ENCODE data around the gene ACKR1.

The ACKR1 gene, protein sequence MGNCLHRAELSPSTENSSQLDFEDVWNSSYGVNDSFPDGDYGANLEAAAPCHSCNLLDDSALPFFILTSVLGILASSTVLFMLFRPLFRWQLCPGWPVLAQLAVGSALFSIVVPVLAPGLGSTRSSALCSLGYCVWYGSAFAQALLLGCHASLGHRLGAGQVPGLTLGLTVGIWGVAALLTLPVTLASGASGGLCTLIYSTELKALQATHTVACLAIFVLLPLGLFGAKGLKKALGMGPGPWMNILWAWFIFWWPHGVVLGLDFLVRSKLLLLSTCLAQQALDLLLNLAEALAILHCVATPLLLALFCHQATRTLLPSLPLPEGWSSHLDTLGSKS

DNA sequence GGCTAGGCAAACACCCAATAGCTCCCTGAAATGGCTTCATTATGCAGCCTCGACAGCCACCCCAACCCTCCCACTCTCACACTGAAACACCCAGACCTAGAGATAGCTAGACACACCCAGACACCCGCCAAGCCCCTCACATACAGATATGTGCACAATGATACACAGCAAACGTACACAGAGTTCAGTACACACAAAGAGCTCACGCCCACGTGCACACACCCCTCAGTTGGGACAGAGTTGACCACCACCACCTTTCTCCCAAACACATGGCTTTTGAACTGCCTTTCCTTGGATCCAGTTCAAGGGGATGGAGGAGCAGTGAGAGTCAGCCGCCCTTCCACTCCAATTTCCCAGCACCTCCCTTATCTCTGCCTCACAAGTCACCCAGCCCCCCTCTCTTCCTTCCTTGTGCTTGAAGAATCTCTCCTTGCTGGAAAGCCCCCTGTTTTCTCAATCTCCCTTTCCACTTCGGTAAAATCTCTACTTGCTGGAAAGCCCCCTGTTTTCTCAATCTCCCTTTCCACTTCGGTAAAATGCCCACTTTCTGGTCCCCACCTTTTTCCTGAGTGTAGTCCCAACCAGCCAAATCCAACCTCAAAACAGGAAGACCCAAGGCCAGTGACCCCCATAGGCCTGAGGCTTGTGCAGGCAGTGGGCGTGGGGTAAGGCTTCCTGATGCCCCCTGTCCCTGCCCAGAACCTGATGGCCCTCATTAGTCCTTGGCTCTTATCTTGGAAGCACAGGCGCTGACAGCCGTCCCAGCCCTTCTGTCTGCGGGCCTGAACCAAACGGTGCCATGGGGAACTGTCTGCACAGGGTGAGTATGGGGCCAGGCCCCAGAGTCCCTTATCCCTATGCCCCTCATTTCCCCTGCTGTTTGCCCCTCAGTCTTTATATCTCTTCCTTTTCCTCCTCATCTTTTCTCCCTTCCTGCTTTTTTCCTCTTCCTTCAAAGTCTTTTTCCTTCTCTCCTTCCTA is at the start of gene ACKR1:
ACKR1 (plus strand) TSS at position 715 of the 981 bp plus-strand sequence; CDS start at position 800, 85 bp downstream.
- no peak within 1 kb of the TSS for H3K4me3 Mint-ChIP-seq
- no peaks in the 10 kb centered on the region for H3K36me3 Mint-ChIP-seq
- DNase-seq (ENCODE audit: low spot score in 2 of 2) = no peak
- no peaks in the 10 kb centered on the region for H3K9me3 Mint-ChIP-seq
- H3K4me1 Mint-ChIP-seq = no peaks in the 10 kb centered on the region
- no peak within 1 kb of the TSS for H3K27ac Mint-ChIP-seq
- ATAC-seq = peak; percentile 7

DNA sequence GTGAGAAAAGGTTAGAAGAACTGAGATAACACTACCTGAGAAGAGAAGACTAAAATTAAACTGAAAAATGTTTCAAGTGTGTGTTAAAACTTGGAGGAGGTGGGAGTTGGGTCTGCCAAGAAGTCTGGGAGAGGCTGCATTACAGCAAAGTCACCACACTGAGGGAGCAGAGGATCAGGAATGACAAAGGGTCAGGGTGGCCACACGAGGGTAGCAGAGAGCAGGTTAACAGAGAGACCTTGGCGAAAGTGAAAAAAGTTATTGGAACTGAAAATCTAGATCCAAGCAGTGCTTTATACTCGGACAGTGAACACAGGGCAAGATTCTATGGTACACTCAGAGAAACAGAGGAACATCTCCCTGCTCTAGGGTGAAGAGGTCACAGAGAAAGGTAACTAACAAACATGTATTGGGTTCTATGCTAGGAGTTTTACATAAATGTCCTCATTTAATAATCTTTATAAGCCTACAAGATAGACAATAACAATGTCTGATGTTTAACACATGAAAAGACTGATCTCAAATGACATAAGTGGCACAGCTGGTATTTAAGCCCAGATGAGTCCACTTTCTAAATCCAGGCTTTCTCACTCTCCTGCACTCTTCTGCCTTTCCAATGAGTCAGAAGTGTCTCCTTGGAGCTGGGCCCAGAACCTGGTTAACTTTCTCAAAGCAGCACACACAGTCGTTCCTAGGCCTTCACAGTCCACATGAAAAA is 43.5 kb upstream of the ACKR1 start:
- Mint-ChIP-seq H3K27ac (no peak overlapping the region), H3K36me3 (no peaks in the 10 kb centered on the region), H3K4me3 (no peak overlapping the region), H3K4me1 (peaks cover 8% of the 10 kb centered on the region), H3K9me3 (no peaks in the 10 kb centered on the region)
- ATAC-seq (peak; percentile 82), DNase-seq (ENCODE audit: low spot score in 2 of 2) (peak; percentile 35 to 73)

DNA sequence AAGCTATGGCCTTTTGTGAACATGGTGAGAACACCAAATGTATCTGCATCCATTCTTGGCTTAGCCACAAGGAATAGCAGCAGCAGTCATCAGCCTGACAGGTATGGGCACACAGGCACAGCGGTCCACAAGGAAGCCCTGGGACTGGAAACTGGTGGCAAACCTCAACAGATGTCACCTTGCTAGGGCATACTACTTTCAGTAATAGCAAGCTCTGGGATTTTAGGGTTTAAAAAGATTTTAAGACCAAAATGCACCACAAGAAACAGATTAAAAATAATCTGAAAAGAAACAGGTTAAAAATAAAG is 43.0 kb upstream of the ACKR1 start:
- no peak overlapping the region for H3K27ac Mint-ChIP-seq
- no peaks in the 10 kb centered on the region for H3K36me3 Mint-ChIP-seq
- ATAC-seq (no peak), DNase-seq (ENCODE audit: low spot score in 2 of 2) (no peak)
- peaks cover 8% of the 10 kb centered on the region for H3K4me1 Mint-ChIP-seq
- H3K9me3 Mint-ChIP-seq = no peaks in the 10 kb centered on the region
- no peak overlapping the region for H3K4me3 Mint-ChIP-seq

DNA sequence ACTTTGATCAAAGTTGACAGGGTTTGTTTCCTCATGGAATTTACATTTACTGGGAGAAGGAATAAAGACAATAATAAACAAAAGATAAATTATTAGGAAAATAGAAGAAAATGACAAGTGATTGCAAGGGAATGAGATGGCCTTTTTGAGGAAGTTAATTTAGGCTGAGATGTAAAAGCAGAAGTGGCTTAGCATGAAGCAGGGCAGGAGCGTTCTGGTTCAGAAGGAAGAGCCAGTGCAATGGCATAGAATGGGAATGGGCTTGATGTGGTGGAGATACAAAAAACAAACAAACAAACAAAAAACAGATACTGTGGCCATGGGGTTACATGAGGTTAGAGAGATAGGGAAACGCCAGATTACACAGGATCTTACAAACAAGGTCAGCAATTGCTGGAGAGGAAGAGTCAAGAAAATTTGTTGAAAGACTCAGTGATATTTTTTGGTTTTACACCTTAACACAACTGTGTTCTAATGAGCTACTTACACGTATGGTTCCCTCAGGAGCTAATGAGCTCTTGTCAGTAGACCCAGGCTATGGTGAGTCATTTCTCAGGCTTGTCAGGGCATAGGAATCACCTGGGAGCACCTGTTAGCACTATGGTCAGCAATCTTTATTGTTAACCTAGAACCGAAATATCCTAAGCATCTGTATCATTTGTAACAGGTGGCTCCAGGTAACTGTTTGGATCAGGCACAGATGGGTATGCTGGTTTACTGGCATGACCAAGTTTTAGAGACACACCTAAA is 42.0 kb upstream of the ACKR1 start:
- H3K9me3 Mint-ChIP-seq = no peaks in the 10 kb centered on the region

DNA sequence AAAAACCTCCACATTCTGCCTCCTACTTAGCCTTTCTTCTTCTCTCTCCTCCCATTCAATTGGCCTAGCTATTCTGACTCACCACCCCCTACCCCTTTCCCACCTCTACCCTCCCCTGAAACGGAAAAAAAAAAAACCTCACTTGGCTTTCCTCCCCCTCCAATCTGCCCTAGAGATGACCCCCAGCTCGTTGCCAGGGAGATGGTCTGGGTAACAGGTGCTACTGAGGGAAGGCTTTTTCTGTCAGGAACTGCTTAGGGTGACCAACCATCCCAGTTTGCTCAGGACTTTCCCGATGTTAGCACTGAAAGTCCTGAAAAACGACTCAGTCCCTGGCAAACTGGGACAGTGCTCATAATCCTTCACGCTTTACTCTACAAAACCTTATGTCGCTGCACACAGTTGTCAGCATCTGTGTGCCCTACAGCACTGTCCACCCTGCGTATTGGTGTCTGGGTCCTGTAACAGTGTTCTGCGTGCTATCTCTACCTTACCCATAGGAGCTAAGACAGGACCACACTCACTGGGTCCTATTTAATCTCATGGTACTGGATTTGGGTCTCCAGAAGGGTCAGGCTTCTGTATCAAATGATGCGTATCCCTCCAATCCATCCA is 41.0 kb upstream of the ACKR1 start:
- H3K9me3 Mint-ChIP-seq = no peaks in the 10 kb centered on the region
- no peak for ATAC-seq
- H3K27ac Mint-ChIP-seq = no peak overlapping the region
- no peak overlapping the region for H3K4me3 Mint-ChIP-seq
- no peaks in the 10 kb centered on the region for H3K36me3 Mint-ChIP-seq
- no peak for DNase-seq (ENCODE audit: low spot score in 2 of 2)
- peaks cover 8% of the 10 kb centered on the region for H3K4me1 Mint-ChIP-seq

More for the DNA sequence above, 42.0 kb upstream of the ACKR1 start:
- H3K27ac Mint-ChIP-seq = no peak overlapping the region
- ATAC-seq (no peak), DNase-seq (ENCODE audit: low spot score in 2 of 2) (no peak)
- H3K4me1 Mint-ChIP-seq = peaks cover 8% of the 10 kb centered on the region
- no peaks in the 10 kb centered on the region for H3K36me3 Mint-ChIP-seq
- no peak overlapping the region for H3K4me3 Mint-ChIP-seq

DNA sequence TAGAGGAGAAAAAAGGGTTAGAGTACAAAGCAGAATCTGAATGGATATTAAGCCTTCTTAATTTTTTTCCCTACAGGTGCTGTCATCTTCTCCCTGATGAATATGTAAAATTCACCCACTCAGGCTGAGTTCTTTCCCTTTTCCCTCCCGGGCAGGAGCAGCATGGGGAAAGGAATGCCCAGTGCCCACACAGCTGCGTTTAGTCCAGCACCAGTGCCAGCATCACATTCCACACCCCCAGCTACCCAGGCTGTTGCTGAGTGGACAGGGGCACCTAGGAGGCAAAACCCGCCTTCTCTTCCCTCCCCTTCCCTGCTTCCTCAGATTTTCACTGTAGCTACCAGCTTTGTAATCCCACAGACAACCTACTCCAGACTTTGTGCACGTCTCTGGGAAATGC is 36.6 kb upstream of the ACKR1 start:
- Mint-ChIP-seq H3K9me3 (no peaks in the 10 kb centered on the region), H3K36me3 (no peaks in the 10 kb centered on the region)

DNA sequence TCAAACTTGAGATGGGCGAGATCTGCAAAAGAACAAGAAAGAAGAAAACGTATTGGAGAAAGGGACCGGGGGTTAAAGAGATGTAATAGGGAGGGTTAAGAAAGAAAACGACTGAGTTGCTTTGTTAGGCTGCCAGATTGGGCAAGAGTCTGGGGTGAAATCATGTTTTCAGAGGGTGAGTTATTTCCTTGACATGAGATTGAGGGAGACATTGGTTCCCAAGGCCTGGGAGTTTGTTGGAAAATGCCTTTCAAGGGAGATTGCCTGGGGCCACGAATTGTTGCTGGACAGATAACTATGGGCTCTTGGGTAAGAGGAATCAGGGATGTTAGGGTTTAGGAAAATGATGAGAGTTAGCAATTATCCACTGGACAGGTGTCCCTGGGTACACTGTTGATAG is 34.0 kb upstream of the ACKR1 start:
- no peak overlapping the region for H3K4me3 Mint-ChIP-seq
- DNase-seq (ENCODE audit: low spot score in 2 of 2) (no peak), ATAC-seq (no peak)
- no peak overlapping the region for H3K27ac Mint-ChIP-seq
- H3K9me3 Mint-ChIP-seq = no peaks in the 10 kb centered on the region
- peaks cover 7% of the 10 kb centered on the region for H3K4me1 Mint-ChIP-seq
- H3K36me3 Mint-ChIP-seq = no peaks in the 10 kb centered on the region

More for the DNA sequence above, 36.6 kb upstream of the ACKR1 start:
- no peak for ATAC-seq
- Mint-ChIP-seq H3K27ac (no peak overlapping the region), H3K4me1 (peaks cover 7% of the 10 kb centered on the region), H3K4me3 (no peak overlapping the region)
- DNase-seq (ENCODE audit: low spot score in 2 of 2) = no peak

DNA sequence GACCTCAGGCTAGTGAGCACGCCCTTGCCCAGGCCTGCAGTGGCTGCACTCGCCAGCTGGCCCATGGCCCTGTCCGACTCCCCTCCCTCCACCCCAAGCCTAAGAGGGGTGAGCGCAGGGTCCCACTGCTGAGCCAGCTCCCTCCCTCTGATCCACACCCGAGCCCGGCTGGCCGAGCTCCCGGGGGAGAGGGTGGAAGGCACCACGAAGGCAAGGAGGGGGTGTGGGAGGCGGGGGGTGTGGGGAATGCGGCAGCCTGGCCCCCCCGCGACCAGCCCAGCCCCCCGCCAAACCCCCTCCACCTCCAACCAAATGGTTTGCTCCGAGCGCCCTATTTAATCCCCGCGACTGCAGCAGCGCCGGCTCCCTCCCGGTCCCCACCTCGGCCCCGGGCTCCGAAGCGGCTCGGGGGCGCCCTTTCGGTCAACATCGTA is 33.4 kb upstream of the ACKR1 start, which contains the start of gene CADM3:
CADM3 (plus strand) TSS at position 362 of the 434 bp plus-strand sequence. CDS start 151 bp downstream, outside the sequence.
- H3K4me3 Mint-ChIP-seq = no peak within 1 kb of the TSS
- peaks cover 7% of the 10 kb centered on the region for H3K4me1 Mint-ChIP-seq
- DNase-seq (ENCODE audit: low spot score in 2 of 2) (no peak), ATAC-seq (no peak)
- H3K27ac Mint-ChIP-seq = no peak within 1 kb of the TSS
- H3K9me3 Mint-ChIP-seq = no peaks in the 10 kb centered on the region
- no peaks in the 10 kb centered on the region for H3K36me3 Mint-ChIP-seq

DNA sequence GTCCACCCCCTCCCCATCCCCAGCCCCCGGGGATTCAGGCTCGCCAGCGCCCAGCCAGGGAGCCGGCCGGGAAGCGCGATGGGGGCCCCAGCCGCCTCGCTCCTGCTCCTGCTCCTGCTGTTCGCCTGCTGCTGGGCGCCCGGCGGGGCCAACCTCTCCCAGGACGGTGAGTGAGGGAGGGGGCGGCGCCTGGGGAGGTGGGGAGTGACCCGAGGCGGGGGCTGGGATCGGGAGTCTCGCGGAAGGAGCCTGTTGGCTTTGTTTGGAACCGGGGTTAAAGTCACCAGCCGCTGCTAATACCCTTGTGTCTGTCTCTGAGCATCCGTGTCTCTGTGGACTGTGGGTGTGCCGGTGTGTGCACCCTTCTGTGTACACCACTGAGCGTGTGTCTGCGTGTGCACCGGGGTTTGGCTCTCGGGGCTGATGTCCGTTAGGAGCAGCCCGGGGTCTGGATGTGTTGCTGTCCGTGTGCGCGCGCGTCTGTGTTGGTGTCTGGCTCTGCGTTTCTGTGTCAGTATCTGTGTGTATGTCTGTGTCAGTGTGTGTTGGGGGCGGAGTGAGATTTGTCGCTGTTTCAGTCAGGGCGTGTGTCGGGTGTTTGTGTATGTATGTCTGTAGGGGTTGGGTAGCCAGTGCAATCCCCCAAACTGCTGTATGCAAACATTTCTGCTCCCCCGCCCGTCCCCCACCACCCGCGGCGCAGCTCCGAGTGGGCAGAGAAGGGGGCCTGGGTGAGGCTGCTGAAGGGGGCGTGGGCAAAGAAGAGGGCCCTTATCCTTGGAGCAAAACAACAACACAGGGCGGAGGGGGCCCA is 32.8 kb upstream of the ACKR1 start:
- no peak for DNase-seq (ENCODE audit: low spot score in 2 of 2)
- H3K9me3 Mint-ChIP-seq = no peaks in the 10 kb centered on the region
- no peak overlapping the region for H3K4me3 Mint-ChIP-seq
- ATAC-seq = peak; percentile 44
- peaks cover 7% of the 10 kb centered on the region for H3K4me1 Mint-ChIP-seq
- H3K36me3 Mint-ChIP-seq = no peaks in the 10 kb centered on the region
- H3K27ac Mint-ChIP-seq = no peak overlapping the region

DNA sequence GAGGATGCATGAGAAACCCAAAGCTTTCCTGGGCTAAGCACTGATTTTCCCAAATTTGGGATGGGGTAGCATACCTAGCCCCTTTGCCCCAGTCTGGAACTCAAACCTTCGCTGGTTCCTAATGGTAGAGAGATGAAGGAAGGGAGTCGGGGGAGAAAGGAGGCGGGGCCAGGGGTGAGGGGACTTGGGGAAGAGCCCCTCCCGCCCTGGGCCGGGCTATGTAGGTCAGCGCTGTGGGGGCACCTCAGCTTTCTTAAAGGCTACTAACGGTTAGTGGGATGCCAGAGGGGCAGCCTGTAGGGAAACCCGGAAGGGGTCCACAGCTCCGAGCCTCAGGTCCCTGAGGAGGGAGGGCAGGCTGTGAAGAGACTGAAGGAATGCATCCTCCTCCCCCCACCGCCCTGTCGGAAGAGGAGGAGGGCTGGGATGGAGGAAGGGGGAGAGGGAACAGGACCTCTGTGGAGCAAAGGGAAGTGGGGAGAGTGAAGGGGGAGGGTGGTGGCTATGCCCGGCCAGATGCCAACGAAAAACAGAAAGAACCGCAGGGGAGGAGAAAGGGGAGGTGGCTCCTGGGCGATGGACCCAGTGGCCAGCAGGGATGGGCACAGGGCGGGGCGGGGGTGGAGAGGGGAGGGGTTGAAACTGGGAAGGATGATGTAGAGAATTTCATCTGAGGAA is 31.9 kb upstream of the ACKR1 start:
- Mint-ChIP-seq H3K9me3 (no peaks in the 10 kb centered on the region), H3K27ac (no peak overlapping the region), H3K4me1 (peaks cover 7% of the 10 kb centered on the region), H3K36me3 (no peaks in the 10 kb centered on the region), H3K4me3 (no peak overlapping the region)
- no peak for ATAC-seq
- DNase-seq (ENCODE audit: low spot score in 2 of 2) = no peak

DNA sequence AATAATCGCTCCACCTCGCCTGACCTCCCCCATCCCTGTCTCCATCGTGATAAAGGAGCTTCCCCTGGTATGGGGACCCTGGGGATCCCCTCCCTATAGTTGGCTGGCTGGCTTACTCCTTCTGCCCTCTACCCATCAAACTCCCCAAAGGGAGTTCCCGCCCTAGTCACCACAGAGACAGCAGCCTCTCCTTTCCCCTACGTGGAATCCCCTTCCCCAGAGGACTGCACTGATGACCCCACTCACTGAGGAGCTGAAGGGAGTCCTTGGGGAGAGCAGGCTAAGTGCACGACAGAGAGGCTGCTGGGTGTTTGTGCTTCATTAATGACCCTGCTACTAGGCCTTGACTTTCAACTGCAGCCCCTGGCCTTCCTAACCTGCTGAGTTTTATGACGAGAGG is 31.4 kb upstream of the ACKR1 start:
- no peak for ATAC-seq

DNA sequence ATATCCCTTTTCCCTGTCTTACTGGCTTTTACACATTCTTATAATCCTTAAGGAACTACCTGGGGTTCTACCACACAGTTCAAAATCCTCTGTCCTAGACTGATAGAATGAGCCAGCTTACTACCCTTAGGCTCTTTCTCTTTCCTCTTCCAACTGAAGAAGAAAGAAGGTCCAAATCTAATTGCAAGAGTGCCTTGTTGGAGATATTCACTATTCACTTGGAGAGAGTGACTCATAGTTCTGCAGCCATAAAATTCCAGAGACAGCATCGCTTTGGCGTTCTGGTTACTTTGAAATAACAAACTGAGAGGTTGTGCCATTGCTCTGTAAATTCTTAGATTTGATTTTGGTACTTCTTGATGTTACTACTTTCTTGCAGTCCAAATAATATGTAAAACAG is 29.1 kb upstream of the ACKR1 start:
- Mint-ChIP-seq H3K4me1 (peaks cover 7% of the 10 kb centered on the region), H3K4me3 (no peak overlapping the region), H3K36me3 (no peaks in the 10 kb centered on the region), H3K27ac (no peak overlapping the region), H3K9me3 (no peaks in the 10 kb centered on the region)
- ATAC-seq = no peak
- no peak for DNase-seq (ENCODE audit: low spot score in 2 of 2)

More for the DNA sequence above, 31.4 kb upstream of the ACKR1 start:
- Mint-ChIP-seq H3K36me3 (no peaks in the 10 kb centered on the region), H3K4me3 (no peak overlapping the region), H3K9me3 (no peaks in the 10 kb centered on the region), H3K4me1 (peaks cover 7% of the 10 kb centered on the region), H3K27ac (no peak overlapping the region)
- no peak for DNase-seq (ENCODE audit: low spot score in 2 of 2)

DNA sequence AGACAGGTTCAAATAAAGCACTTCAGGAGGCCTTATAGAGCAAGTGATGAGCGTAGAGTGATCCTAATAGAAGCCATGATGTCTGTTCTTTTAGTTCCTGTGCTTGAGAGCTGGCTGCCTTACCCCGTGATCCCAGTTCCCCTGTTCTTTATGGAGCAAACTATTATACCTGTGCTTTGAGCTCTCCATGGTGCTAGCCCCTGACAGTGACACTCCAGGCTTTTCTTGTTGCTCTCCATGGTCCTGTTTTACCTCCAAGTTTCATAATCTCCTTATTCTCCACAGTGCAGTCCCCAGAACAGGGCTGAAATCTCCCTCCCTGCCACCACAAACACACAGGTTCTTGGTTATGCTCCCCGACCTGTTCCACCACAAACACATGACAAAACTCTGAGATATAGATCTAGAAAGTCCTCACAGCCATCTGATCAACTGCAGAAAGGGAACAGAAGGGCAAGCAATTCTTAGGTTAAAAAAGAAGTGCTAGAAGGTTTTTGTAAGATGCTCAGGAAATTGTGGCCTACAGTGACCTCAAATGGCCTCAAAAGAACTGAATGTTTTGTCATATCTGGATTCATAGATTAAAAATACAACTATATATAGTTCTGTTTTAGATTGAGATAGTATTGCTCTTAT is 27.3 kb upstream of the ACKR1 start:
- ATAC-seq = no peak
- Mint-ChIP-seq H3K4me3 (no peak overlapping the region), H3K9me3 (no peaks in the 10 kb centered on the region), H3K27ac (no peak overlapping the region), H3K36me3 (no peaks in the 10 kb centered on the region), H3K4me1 (no peaks in the 10 kb centered on the region)
- no peak for DNase-seq (ENCODE audit: low spot score in 2 of 2)

Measured in stimulated activated effector memory CD8-positive, alpha-beta T cell treated with anti-CD3 and anti-CD28 coated beads, Interleukin-12 subunit alpha, Interleukin-12 subunit beta, amount 100 ng/mL, for 72 hours (primary cell).